Naive thymus-derived CD4-positive, alpha-beta T cell (primary cell): ENCODE data around the gene JADE2. TPM values are rescaled to one million over a fixed set of nuclear protein-coding genes. Genes with fewer than 3 reads are reported as not detected.

ENCODE experiments used
- ATAC-seq: fragments of 150-1000 bp; cut with Tn5 transposase; 2 replicates; pipeline ENCODE4 v1.10.0; 2021; ENCODE audit warnings: mild to moderate bottlenecking, moderate library complexity
- CTCF ChIA-PET: fragments of 350-600 bp; sonication (Branson Sonifier 250); formaldehyde crosslinking; loops from one replicate; lab custom pipeline; 2021; ENCODE audit warnings: antibody characterized with exemption; lab: Charles Lee
- POLR2A ChIA-PET: fragments of 350-600 bp; sonication (Branson Sonifier 250); formaldehyde crosslinking; loops from one replicate; lab custom pipeline; 2021; ENCODE audit warnings: antibody characterized with exemption, inconsistent platforms; lab: Charles Lee
- DNase-seq, 9 donors: peaks; one replicate each; pipeline versions ENCODE4 v3.0.0 to v3.0.0-alpha.2; 2020 to 2022; ENCODE audit warnings: mixed read lengths in 1 of 9
- H3K27ac ChIP-seq: one replicate; pipeline ENCODE4 v1.7.0; 2013; ENCODE audit warnings: mild to moderate bottlenecking, low read depth, low read length, moderate library complexity
- H3K27me3 ChIP-seq, 2 donors: one replicate each; pipeline ENCODE4 v1.7.0; 2013; ENCODE audit warnings: low read length in 2 of 2, mild to moderate bottlenecking in 2 of 2, moderate library complexity in 2 of 2; ENCODE audit not compliant: control insufficient read depth in 2 of 2, insufficient read depth in 2 of 2
- H3K36me3 ChIP-seq, 3 experiments: 1 replicate in 2 of 3; 2 replicates in 1 of 3; pipeline ENCODE4 v1.7.0; 2013; ENCODE audit warnings: low read length in 3 of 3, mild to moderate bottlenecking in 3 of 3, moderate library complexity in 1 of 3; ENCODE audit not compliant: insufficient read depth in 3 of 3, control insufficient read depth in 2 of 3
- H3K4me1 ChIP-seq, 2 donors: one replicate each; pipeline ENCODE4 v1.7.0; 2013; ENCODE audit warnings: low read length in 2 of 2, mild to moderate bottlenecking in 2 of 2, moderate library complexity in 1 of 2; ENCODE audit not compliant: control insufficient read depth in 2 of 2, insufficient read depth in 2 of 2
- H3K4me3 ChIP-seq: 2 replicates; pipeline ENCODE4 v1.7.0; 2013; ENCODE audit warnings: mild to moderate bottlenecking, low read length
- H3K9me3 ChIP-seq, 3 experiments: 1 replicate in 2 of 3; 2 replicates in 1 of 3; pipeline ENCODE4 v1.7.0; 2013; ENCODE audit warnings: low read length in 3 of 3; ENCODE audit not compliant: control insufficient read depth in 2 of 3
- H3K27ac Mint-ChIP-seq, 9 donors: one replicate each; pipeline ENCODE4 v1.8.0; 2020 to 2022; ENCODE audit warnings: mixed read lengths in 9 of 9, mild to moderate bottlenecking in 8 of 9, moderate library complexity in 5 of 9, inconsistent platforms in 2 of 9
- H3K27me3 Mint-ChIP-seq, 5 donors: one replicate each; pipeline ENCODE4 v1.8.0; 2021 to 2022; ENCODE audit warnings: mixed read lengths in 5 of 5, mild to moderate bottlenecking in 1 of 5
- H3K36me3 Mint-ChIP-seq, 5 donors: one replicate each; pipeline ENCODE4 v1.8.0; 2020 to 2022; ENCODE audit warnings: mixed read lengths in 5 of 5, mild to moderate bottlenecking in 3 of 5, inconsistent platforms in 1 of 5
- H3K4me1 Mint-ChIP-seq, 7 donors: one replicate each; pipeline ENCODE4 v1.8.0; 2020 to 2022; ENCODE audit warnings: mixed read lengths in 7 of 7, mild to moderate bottlenecking in 3 of 7, inconsistent platforms in 1 of 7
- H3K4me3 Mint-ChIP-seq, 10 donors: one replicate each; pipeline ENCODE4 v1.8.0; 2020 to 2022; ENCODE audit warnings: mild to moderate bottlenecking in 10 of 10, mixed read lengths in 10 of 10, moderate library complexity in 6 of 10, inconsistent platforms in 2 of 10
- H3K9me3 Mint-ChIP-seq, 11 donors: one replicate each; pipeline ENCODE4 v1.8.0; 2020 to 2022; ENCODE audit warnings: mixed read lengths in 11 of 11, mild to moderate bottlenecking in 4 of 11, inconsistent platforms in 1 of 11, moderate library complexity in 1 of 11
- intact Hi-C, 2 donors: fragments of 100-400 bp; cut with micrococcal nuclease; formaldehyde crosslinking; loops; one replicate each; pipeline ENCODE4 v1.15.1; 2023
- polyA plus RNA-seq, 2 donors: library from polyadenylated mRNA; unstranded; fragments of 300-500 nt; fragmentation: Illumina TruSeq; gene quantifications; one replicate each; pipeline ENCODE4 v1.2.3, GENCODE V29; 2021
- total RNA-seq, 6 experiments: library from RNA in 5 of 6; stranded (reverse) in 5 of 6; gene quantifications; 1 replicate in 5 of 6; 2 replicates in 1 of 6; pipeline ENCODE4 v1.2.3 and lab custom pipeline; 2021 to 2026

Gene JADE2
- total and polyA plus RNA-seq, 7 experiments from 2014 or later = 29.8 to 271 (median 129) TPM

DNA sequence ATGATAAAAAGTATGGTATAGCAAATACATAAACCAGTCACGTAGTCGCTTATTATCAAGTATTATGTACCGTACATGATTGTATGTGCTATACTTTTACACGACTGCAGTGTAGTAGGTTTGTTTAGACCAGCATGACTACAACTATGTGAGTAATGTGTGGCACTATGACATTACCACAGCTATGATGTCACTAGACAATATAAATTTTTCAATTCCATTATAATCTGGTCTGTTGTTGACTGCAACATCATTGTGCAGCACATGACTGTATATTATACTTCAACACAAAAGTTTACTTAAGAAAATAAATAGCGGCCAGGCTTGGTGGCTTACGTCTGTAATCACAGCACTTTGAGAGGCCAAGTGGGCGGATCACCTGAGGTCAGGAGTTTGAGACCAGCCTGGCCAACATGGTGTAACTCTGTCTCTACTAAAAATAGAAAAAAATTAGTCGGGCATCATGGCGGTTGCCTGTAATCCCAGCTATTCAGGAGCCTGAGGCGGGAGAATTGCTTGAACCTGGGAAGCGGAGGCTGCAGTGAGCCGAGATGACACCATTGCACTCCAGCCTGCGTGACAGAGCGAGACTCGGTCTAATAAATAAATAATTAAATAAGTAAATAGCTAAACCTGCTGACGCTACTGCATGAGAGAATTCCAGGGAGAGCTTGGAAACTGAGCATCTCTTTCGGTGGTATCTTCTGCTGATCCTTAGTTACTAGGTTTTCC is 24.6 kb upstream of the JADE2 start:
- no peaks in the 10 kb centered on the region for H3K27me3 ChIP-seq
- intact Hi-C loops = loop anchor here in 1 of 2 donors (5.0 kb wide), 1 partner anchor 34 kb away; no protein-coding TSS in a partner anchor
- DNase-seq (no peak), ATAC-seq (no peak)
- H3K9me3 ChIP-seq = no peaks in the 10 kb centered on the region
- H3K4me1 ChIP-seq = peaks cover 16 to 21% of the 10 kb centered on the region in 2 donors
- H3K36me3 ChIP-seq = no peaks in the 10 kb centered on the region
- H3K4me1 Mint-ChIP-seq = peaks cover 10 to 39% (median 14%) of the 10 kb centered on the region in 7 donors
- H3K27ac Mint-ChIP-seq = peak overlapping the region in 1 of 9 donors; percentile 19
- no peak overlapping the region for H3K4me3 Mint-ChIP-seq
- ChIA-PET POLR2A (interaction anchor here (1.6 kb wide), 1 partner anchor 27 kb away, joined by 4 read pairs; no protein-coding TSS in a partner anchor), CTCF (no interaction called here)
- H3K4me3 ChIP-seq = no peak overlapping the region
- H3K27ac ChIP-seq = no peak overlapping the region
- H3K36me3 Mint-ChIP-seq = no peaks in the 10 kb centered on the region
- H3K9me3 Mint-ChIP-seq = no peaks in the 10 kb centered on the region
- no peaks in the 10 kb centered on the region for H3K27me3 Mint-ChIP-seq

DNA sequence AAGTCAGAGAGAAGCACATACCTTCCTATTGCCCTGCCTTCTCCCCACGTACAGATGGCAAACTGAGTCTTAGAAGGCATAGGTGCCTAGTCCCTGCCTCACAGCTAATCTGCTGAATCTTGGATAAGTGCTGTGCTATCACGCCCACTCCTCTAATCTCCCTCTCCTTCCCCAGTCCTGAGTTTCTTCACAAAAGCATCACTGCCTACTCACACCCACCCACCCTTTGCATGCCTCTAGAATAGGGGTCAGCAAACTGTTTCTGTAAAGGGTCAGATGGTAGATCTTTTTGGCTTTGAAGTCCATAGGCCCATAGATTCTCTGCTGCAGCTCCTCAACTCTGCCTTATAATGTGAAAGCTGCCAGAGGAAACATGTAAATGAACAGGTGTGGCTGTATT is 23.2 kb upstream of the JADE2 start:
- CTCF ChIA-PET = interaction anchor here (2.2 kb wide), 1 partner anchor 91 kb away, joined by 6 read pairs; the partner anchor contains the start of gene CDKN2AIPNL
- H3K27me3 Mint-ChIP-seq = no peaks in the 10 kb centered on the region
- H3K9me3 ChIP-seq = no peaks in the 10 kb centered on the region
- no peak overlapping the region for H3K27ac ChIP-seq
- H3K4me3 Mint-ChIP-seq = no peak overlapping the region
- no peak overlapping the region for H3K4me3 ChIP-seq
- intact Hi-C loops = loop anchor here in 1 of 2 donors (5.0 kb wide), 1 partner anchor 35 kb away; no protein-coding TSS in a partner anchor
- no peaks in the 10 kb centered on the region for H3K36me3 ChIP-seq
- ATAC-seq (no peak), DNase-seq (no peak)
- H3K27ac Mint-ChIP-seq = peak overlapping the region in 5 of 9 donors; percentile 19 to 94 (median 38)
- H3K36me3 Mint-ChIP-seq = no peaks in the 10 kb centered on the region
- POLR2A ChIA-PET = interaction anchor here (0.8 to 1.6 kb wide), 2 partner anchors 23 to 26 kb away, joined by 4 to 5 read pairs; no protein-coding TSS in a partner anchor
- H3K4me1 ChIP-seq = peaks cover 16 to 21% of the 10 kb centered on the region in 2 donors
- peaks cover 11 to 40% (median 14%) of the 10 kb centered on the region in 7 donors for H3K4me1 Mint-ChIP-seq
- no peaks in the 10 kb centered on the region for H3K27me3 ChIP-seq
- no peaks in the 10 kb centered on the region for H3K9me3 Mint-ChIP-seq

DNA sequence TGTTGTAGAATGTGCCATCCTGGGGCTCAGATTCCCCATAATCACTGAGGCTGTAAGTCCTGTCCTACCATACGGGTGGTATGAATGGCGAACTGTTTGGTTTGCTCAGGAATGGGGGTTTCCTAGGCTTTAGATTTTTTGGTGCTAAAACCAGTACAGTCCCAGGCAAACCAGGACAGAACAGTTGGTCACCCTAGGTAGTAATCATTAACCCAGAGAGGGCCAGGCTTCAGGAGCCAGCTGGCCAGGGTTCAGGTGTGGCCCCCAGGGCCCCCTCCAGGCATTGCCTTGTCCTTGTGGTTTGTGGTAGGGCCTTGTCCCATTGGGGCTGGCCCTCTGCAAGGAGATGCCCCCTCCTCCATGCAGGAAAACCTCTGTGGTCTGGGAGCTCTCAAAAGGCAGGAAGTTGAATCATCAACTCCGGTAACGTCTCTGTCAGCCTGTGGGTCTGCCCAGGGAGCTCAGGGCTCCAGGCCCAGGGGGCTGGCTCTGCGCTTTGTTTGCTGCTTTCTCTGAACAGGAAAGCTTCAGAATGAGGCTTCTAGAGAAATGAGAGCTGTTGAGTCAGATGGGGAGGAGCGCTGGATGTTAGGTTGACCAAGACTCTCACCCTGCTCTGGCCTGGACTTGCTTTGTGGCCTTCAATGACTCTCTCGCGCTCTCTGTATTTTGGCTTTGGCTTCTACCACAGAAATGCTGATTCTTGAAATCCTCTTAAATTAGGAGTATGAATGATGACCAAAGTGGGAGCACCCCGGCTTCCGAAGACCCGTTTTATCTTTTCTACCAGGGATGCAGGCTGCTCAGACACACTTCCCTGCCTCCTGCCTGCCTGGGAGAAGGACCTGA is 22.2 kb upstream of the JADE2 start:
- no peaks in the 10 kb centered on the region for H3K9me3 Mint-ChIP-seq
- H3K27ac Mint-ChIP-seq = peak overlapping the region; percentile 55 to 98 (median 86)
- no peaks in the 10 kb centered on the region for H3K36me3 Mint-ChIP-seq
- DNase-seq = peak in 7 of 9 donors; percentile 15 to 73 (median 30)
- no peaks in the 10 kb centered on the region for H3K27me3 Mint-ChIP-seq
- ATAC-seq = peak; percentile 77
- Histone ChIP-seq H3K27me3 (no peaks in the 10 kb centered on the region), H3K36me3 (no peaks in the 10 kb centered on the region), H3K4me1 (peaks cover 16 to 21% of the 10 kb centered on the region in 2 donors), H3K9me3 (no peaks in the 10 kb centered on the region), H3K27ac (peak overlapping the region; percentile 44), H3K4me3 (no peak overlapping the region)
- POLR2A ChIA-PET = interaction anchor here (0.6 to 1.1 kb wide), 3 partner anchors 37 to 509 kb away, joined by 3 to 5 read pairs (median 3); no protein-coding TSS in a partner anchor
- peaks cover 11 to 43% (median 14%) of the 10 kb centered on the region in 7 donors for H3K4me1 Mint-ChIP-seq
- CTCF ChIA-PET = interaction anchor here (0.6 to 2.2 kb wide), 2 partner anchors 31 to 92 kb away, joined by 5 to 6 read pairs; partner anchors contain the start of gene CDKN2AIPNL
- H3K4me3 Mint-ChIP-seq = peak overlapping the region in 9 of 10 donors; percentile 19 to 79 (median 48)
- intact Hi-C loops = loop anchor here (1.0 to 5.0 kb wide), 4 partner anchors 21 to 91 kb away; partner anchors contain the start of gene JADE2 (in 1 of the 2)

DNA sequence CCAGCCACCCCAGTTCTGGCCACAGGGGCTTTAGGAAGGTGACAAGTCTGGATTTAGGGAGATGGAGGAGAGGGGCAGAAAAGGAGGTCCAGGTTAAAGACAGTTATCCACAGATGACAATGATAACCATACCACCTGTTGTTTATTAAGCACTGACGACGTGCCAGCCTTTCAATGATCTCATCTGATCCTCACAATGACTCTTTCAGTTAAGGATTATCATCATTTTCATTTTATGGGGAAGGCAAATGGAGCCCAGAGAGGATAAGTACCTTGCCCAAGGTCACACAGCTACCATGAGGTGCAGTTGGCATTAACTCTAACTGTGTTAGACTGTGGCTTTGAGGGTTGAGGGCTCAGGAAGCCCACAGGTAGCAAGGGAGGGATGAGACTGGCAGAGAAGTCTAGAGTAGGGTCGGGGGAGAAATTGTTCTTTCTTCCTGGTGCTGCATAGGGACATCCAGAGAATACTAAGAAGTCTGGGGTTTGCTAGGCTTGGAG is 21.5 kb upstream of the JADE2 start:
- no peak for DNase-seq
- CTCF ChIA-PET = interaction anchor here (2.2 kb wide), 1 partner anchor 93 kb away, joined by 6 read pairs; the partner anchor contains the start of gene CDKN2AIPNL
- Mint-ChIP-seq H3K9me3 (no peaks in the 10 kb centered on the region), H3K4me1 (peaks cover 11 to 43% (median 14%) of the 10 kb centered on the region in 7 donors), H3K27ac (peak overlapping the region; percentile 55 to 98 (median 86)), H3K36me3 (no peaks in the 10 kb centered on the region), H3K27me3 (no peaks in the 10 kb centered on the region), H3K4me3 (peak overlapping the region in 8 of 10 donors; percentile 12 to 79 (median 52))
- Histone ChIP-seq H3K27ac (peak overlapping the region; percentile 44), H3K27me3 (no peaks in the 10 kb centered on the region), H3K4me1 (peaks cover 16 to 21% of the 10 kb centered on the region in 2 donors), H3K4me3 (no peak overlapping the region), H3K36me3 (no peaks in the 10 kb centered on the region), H3K9me3 (no peaks in the 10 kb centered on the region)
- POLR2A ChIA-PET = interaction anchor here (0.6 to 1.1 kb wide), 3 partner anchors 37 to 509 kb away, joined by 3 to 5 read pairs (median 3); no protein-coding TSS in a partner anchor
- no peak for ATAC-seq
- intact Hi-C loops = loop anchor here (1.0 to 5.0 kb wide), 4 partner anchors 20 to 92 kb away; partner anchors contain the start of gene JADE2 (in 1 of the 2)

DNA sequence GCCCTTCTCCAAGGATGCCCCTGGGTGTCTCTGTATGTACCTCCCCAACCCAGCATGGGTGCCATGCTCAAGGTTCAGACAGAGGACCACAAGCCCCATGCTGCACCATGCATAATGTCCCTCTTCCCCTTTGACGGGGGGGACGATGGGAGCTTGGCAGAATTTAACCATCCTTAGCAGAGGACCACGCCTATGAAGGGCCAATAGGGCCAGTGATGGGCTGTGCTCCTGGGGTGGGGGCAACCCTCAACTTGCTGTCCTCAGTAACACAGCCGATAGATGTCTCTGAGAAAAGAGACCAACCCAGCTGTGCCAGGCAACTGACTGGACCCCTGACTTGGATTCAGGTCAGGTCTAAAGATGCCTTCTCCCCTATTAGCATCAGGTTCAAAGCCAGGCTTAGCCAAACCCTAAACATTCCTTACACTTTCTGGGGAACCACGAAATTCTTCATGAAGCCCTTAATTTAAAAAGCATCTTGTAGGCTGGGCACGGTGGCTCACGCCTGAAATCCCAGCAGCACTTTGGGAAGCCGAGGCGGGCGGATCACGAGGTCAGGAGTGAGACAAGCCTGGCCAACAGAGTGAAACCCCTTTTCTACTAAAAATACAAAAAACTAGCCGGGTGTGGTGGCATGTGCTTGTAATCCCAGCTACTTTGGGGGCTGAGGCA is 20.7 kb upstream of the JADE2 start:
- H3K36me3 Mint-ChIP-seq = no peaks in the 10 kb centered on the region
- H3K27ac Mint-ChIP-seq = peak overlapping the region in 3 of 9 donors; percentile 91 to 98 (median 94)
- Histone ChIP-seq H3K27ac (no peak overlapping the region), H3K4me3 (no peak overlapping the region), H3K27me3 (no peaks in the 10 kb centered on the region), H3K9me3 (no peaks in the 10 kb centered on the region), H3K4me1 (peaks cover 16 to 21% of the 10 kb centered on the region in 2 donors), H3K36me3 (no peaks in the 10 kb centered on the region)
- no peaks in the 10 kb centered on the region for H3K9me3 Mint-ChIP-seq
- ATAC-seq = no peak
- peaks cover 11 to 45% (median 14%) of the 10 kb centered on the region in 7 donors for H3K4me1 Mint-ChIP-seq
- POLR2A ChIA-PET = interaction anchor here (2.0 kb wide), 1 partner anchor 18 kb away, joined by 8 read pairs; no protein-coding TSS in a partner anchor
- intact Hi-C loops = loop anchor here in 1 of 2 donors (5.0 kb wide), 1 partner anchor 37 kb away; no protein-coding TSS in a partner anchor
- DNase-seq = no peak
- no peaks in the 10 kb centered on the region for H3K27me3 Mint-ChIP-seq
- H3K4me3 Mint-ChIP-seq = peak overlapping the region in 1 of 10 donors; percentile 12
- CTCF ChIA-PET = no interaction called here
